GM18907 (cell line): ENCODE data around the gene ARHGAP28.
"Not testable (repeated sequence)": the region's sequence is repeated elsewhere in the genome, so short reads cannot be mapped to it uniquely, and the experiment has no call there.

ENCODE experiments used
- ATAC-seq: cut with Tn5 transposase; IDR thresholded peaks from one replicate; pipeline ENCODE4 v1.9.1; 2021; ENCODE audit warnings: mild to moderate bottlenecking, moderate library complexity; ENCODE audit not compliant: unreplicated experiment

Gene ARHGAP28

DNA sequence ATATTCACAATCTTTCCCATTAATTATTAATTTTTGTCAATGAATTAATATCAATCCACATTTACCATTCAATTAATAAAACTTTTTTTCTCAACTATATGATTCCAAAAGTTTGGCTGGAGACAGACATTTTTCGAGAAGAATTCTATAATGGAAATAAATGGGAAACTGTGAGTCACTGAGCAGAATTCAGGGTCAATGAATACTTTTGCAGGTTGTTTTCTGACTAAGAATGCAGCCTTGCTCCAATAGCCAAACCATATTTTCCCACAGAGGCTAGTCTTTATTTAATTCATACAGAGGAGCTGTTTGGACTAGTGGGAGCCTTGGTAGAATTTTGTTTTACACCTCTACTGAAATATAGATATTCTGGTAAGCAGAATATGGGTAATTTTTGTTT is 82.3 kb downstream of the ARHGAP28 start:
- no peak for ATAC-seq

- no peak for ATAC-seq
Observed at GRCh38 chr18:6814882-6815425, 85.4 kb downstream of the ARHGAP28 start.

DNA sequence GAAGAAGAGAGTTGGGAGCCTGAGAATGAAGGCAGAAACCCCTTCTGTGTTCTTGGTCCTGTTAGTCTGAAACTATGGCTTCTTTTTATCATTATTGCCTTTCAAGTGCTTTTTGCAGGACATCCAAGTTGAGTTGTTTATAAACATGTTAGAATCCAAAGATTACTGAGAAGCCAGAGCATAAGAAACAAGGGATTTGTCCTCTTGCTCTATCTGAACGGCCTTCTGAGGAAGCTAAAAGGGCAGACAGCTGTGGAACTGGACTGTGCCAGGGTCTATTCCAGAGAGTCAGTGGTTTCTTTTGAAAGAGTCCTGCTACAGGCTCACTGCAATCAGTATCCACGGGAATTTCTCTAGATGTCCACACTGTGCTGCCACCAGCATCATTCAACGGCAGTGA is 86.6 kb downstream of the ARHGAP28 start:
- ATAC-seq, result no peak

DNA sequence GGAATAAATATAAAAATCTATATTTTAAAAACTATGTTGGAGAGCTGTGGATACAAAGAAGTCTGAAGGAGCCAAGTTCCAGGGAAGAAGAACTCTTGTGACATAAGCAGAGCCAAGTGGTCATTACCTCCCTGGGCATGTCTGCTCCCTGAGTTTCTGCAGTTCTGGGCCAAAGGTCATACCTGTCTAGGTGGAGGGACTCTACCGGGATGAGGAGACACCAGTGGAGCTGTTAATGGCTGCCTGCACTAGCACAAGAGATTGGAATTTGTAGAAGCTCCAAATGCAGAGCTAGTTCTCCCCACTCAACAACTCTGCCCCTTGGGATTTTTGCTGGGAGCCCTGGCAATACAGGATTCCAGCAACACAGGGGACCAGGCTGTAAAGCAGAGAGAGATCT is 89.8 kb downstream of the ARHGAP28 start:
- no peak for ATAC-seq

DNA sequence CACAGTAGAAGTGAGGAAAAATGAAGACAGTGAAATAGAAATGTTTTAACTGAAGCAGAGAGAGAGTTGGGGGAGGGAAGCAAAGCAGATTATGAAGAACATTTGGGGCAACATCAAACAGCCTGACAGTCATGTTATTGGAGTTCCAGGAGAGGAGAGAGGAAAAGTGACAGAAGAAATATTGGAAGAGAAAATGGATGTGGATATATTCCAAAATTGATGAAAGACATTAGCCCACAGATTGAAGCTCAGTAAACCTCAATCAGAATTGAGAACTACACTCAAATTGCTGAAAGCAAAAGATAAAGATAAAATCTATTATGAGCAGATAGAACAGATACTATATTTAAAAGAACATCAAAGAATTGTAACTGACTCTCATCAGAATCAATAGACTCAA is 90.8 kb downstream of the ARHGAP28 start:
- no peak for ATAC-seq

GRCh38 chr18:6821356-6821755 is 91.8 kb downstream of the ARHGAP28 start:
- ATAC-seq, result no peak

GRCh38 chr18:6827161-6827560 is 97.6 kb downstream of the ARHGAP28 start:
- not testable (repeated sequence) for ATAC-seq

- not testable (repeated sequence) for ATAC-seq
Observed at GRCh38 chr18:6827566-6827965, 98.0 kb downstream of the ARHGAP28 start.

DNA sequence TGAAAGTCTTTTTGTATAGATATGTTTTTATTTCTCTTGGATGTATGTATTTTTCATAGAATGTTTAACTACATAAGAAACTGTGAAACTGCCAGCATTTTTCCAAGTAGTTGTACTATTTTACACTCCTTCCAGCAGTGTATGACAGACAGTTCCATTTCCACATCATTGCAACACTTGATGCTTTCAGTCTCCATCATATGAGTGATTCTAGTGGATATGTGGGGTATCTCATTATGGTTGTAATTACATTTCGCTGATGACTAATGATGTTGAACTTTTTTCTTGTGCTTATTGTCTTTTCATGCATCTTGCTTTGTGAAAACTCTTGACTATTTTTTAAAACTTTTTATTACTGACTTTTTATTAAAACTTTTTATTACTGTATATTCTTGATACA is 101.4 kb downstream of the ARHGAP28 start:
- ATAC-seq, result no peak

- ATAC-seq, result no peak
Observed at GRCh38 chr18:6835345-6835744, 105.8 kb downstream of the ARHGAP28 start.

- ATAC-seq, result no peak
Observed at GRCh38 chr18:6836331-6836730, 106.8 kb downstream of the ARHGAP28 start.

DNA sequence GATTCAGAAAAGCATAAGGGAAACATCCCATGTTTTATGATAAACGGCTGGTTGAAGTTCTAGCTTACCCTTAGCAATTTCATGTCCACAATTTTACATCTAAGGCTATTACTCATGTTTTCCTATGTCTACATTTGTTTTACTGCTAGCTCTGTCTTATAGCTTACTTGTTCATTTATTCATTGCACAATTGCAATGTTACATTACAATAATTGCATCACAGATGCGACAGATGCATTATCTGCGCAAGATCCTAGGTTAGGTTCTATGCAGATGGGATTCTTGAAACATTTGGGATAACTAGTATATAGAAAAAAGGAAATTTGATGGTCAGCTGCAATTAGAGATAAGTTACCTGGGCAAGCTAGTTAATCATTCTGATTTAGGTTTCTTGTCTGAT is 108.4 kb downstream of the ARHGAP28 start:
- no peak for ATAC-seq

DNA sequence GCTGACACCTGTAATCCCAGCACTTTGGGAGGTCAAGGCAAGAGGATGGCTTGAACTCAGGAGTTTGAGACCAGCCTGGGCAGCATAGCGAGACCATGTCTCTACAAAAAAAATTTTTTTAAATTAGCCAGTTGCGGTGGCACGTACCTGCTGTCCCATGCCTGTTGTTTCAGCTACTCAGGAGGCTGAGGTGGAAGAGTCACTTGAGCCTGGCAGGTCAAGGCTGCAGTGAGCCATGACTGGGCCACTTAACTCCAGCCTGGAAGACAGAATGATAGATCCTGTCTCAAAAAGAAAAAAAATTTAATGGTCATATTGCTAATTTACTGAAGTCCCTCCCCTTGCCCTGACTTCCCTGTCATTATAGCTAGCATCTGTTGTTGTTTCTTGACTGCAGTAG is 112.6 kb downstream of the ARHGAP28 start:
- ATAC-seq, result no peak

DNA sequence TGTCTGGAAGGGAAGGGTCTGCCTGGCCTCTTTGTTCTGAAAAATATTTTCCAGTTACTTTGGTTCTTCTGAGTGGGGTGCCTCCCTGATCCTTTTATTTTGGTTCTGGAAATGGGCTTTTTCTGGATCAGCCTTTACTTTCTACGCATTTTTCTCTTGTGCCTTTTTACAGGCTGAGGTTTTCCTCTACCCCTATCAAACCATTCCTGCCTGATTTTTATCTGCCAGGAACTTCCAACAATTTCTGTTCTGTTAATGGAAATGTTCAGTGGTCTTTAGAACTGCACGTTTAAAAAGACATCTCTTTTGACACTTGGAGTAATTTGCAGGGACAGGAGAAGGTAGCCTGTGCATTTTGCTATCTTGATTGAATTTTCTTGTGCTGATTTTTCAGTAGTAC is 113.8 kb downstream of the ARHGAP28 start:
- no peak for ATAC-seq

GRCh38 chr18:6845521-6845920 is 116.0 kb downstream of the ARHGAP28 start:
- not testable (repeated sequence) for ATAC-seq

DNA sequence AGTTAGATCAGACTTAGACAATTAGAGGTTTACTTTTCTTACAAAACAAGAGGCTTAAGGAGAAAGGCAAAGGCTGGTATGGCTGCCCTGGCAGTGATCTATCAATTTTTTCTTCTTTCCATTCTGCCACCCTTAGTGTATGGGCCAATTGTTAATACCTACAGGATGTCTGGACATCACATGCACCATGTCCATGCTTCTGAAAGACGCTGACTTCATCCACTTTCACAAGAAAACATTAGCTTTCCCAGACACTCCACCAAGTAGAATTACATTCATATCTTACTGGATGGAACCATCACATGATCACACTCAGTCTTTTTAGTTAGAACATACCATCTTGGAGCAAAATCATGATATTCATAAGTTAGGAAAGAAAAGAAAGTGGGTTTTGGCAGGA is 120.9 kb downstream of the ARHGAP28 start:
- ATAC-seq, result no peak

DNA sequence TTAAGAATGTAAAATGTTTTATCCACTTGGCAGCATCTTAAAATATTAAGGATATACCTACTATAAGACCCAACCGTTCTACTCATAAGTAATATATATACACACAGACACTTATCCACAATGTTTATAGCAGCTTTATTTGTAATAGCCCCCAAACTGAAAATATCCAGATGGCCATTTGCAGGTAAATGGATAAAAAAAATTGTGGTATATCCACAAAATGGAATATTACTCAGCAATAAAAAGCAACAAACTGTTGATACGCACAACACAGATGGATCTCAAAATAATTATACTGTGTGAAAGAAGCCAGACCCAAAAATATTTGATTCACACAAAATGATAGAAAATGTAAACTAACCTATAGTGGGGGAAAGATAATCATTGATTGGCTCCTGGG is 122.0 kb downstream of the ARHGAP28 start:
- no peak for ATAC-seq

DNA sequence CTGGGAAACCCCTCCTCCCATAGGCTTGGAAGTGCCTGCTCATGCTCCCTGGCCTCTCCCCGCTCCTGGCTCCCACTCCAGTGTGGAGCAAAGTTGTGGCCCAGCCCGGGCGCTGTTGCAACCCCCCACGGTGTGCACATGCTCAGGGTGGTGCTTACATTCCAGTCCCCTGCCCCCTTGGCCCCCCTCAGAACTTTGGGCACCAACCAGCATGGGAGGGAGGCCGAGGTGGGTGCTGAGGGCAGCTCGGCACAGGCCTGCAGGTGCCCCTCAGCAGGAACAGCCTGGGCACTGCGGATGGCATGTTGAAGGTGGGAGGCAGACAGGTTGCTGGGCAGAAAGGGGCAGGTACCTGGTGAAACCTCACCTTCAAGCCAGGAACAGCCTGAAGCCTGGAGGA is 125.3 kb downstream of the ARHGAP28 start:
- no peak for ATAC-seq

- no peak for ATAC-seq
Observed at GRCh38 chr18:6855767-6856166, 126.3 kb downstream of the ARHGAP28 start.

DNA sequence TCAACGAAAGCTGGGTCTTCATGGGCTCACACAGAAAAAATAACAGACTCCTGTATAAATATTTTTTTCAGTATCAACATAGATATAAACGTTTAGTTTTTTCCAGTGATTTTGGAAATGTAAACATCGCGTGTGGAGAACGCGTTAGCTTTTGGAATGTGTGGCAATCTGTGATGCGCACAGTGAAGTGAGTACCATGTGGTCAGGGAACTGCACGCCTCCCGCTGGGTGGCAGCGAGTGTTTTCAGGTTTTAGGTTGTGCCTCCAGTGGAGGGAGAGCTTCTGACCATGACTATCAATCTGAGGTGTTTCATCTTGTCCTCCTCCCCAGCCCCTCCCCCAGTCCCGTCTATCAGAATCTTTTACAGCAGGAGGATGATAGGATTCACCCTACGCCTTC is 127.8 kb downstream of the ARHGAP28 start:
- ATAC-seq, result no peak

DNA sequence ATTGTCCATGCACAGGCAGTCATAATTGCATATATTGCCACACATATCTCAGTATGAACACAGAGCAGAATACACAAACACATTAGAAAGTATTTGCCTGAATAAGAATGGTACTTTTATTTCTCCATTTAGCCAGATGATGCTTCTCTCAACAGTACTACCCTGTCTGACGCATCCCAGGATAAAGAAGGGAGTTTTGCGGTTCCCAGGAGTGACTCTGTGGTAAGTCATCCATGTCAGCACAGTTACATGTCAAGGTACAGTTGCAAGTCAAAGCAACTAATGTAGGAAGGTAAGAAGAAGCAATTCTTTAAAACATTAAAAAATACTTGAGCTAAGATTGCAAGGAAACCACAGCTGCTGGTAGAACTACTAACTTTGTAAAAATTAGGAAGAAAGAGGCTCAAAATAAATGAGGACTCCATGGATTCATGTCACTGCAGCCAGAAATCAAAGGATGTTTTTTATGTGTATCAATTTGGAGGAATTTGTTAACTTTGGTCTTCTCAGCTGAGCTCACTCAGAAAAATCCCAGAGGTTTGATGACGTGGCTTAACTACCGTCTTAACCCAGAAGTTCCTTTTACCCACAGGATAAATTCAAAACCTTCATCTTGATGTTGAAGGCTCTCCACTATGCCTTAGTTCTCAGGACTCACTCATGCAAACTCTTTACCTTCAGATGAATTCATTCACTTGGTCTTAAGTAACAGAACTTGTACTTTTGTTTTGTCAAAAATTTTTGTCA is 130.3 kb downstream of the ARHGAP28 start:
- no peak for ATAC-seq

GRCh38 chr18:6860804-6861448 is 131.4 kb downstream of the ARHGAP28 start:
- no peak for ATAC-seq
